Activated CD8-positive, alpha-beta memory T cell treated with anti-CD3 and anti-CD28 coated beads for 4 hours (primary cell): ENCODE data around the gene CACNA1B.
"Not testable (repeated sequence)": the region's sequence is repeated elsewhere in the genome, so short reads cannot be mapped to it uniquely, and the experiment has no call there.

Experiments used
- DNase-seq, 2 donors: peaks; one replicate each; pipeline ENCODE4 v3.0.0-alpha.2; 2020; ENCODE audit warnings: low read depth in 2 of 2

The CACNA1B gene

DNA sequence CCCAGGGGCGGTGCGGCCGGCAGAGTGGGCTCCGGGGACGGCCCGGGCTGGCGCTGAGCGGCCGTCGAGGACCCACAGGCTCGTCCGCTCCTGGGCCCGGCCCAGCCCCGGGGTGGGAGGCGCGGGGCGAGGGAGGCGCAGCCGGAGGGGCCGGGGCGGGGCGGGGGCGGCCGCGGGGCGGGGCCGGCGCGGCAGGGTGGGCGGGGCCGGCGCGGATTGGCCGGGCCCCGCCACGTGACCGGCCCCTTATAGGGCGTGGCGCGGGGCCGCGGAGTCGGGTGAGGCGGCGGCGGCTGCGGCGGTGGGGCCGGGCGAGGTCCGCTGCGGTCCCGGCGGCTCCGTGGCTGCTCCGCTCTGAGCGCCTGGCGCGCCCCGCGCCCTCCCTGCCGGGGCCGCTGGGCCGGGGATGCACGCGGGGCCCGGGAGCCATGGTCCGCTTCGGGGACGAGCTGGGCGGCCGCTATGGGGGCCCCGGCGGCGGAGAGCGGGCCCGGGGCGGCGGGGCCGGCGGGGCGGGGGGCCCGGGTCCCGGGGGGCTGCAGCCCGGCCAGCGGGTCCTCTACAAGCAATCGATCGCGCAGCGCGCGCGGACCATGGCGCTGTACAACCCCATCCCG is at the start of gene CACNA1B:
CACNA1B (plus strand) TSS at position 277 of the 617 bp plus-strand sequence; CDS start at position 429, 152 bp downstream.
- DNase-seq = not testable (repeated sequence)

- no peak for DNase-seq
Observed at GRCh38 chr9:137827908-137828526, 49.6 kb upstream of the CACNA1B start.

- DNase-seq = no peak
Observed at GRCh38 chr9:137828527-137829259, 48.9 kb upstream of the CACNA1B start.

DNA sequence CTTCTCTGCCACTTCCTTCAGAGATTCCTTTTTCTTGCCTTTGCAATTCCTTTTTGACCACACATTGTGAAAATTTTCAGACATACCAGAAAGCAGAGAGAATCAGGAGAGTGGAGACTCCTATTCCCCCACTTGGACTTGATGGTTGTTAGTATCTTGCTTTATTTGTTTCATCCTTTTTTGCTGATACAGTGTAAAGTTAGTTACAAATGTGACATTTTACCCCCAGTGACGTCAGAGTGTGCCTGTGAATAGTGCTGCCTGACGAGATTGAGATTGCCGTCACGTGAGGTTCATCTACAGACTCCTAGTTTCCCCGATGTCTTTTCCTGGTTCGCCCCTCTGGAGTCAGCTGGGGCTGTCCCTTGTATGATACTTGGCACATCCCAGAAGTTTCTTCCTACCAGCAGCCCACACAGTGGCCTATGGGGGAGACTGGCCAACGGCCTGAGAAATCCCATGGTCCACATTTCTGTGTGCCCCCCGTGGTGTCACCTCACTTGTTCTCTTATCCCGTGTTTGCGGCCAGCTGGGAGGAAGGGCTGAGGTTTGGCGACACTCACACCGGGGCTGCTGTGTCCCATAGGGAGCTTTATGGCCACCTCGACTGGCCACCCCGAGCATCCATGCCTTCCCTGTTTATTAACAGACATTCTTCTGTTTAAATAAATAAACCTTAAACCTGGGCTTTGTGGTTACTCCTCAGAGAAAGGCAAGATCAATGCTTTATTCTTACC is 48.2 kb upstream of the CACNA1B start:
- DNase-seq = no peak

- no peak for DNase-seq
Observed at GRCh38 chr9:137832191-137832700, 45.3 kb upstream of the CACNA1B start.

GRCh38 chr9:137832830-137833590 is 44.6 kb upstream of the CACNA1B start:
- DNase-seq = no peak

- no peak for DNase-seq
Observed at GRCh38 chr9:137833721-137834613, 43.6 kb upstream of the CACNA1B start.

GRCh38 chr9:137834846-137835546 is 42.6 kb upstream of the CACNA1B start:
- no peak for DNase-seq

GRCh38 chr9:137836151-137836830 is 41.3 kb upstream of the CACNA1B start:
- DNase-seq = no peak

GRCh38 chr9:137836831-137837241 is 40.7 kb upstream of the CACNA1B start:
- DNase-seq = no peak

DNA sequence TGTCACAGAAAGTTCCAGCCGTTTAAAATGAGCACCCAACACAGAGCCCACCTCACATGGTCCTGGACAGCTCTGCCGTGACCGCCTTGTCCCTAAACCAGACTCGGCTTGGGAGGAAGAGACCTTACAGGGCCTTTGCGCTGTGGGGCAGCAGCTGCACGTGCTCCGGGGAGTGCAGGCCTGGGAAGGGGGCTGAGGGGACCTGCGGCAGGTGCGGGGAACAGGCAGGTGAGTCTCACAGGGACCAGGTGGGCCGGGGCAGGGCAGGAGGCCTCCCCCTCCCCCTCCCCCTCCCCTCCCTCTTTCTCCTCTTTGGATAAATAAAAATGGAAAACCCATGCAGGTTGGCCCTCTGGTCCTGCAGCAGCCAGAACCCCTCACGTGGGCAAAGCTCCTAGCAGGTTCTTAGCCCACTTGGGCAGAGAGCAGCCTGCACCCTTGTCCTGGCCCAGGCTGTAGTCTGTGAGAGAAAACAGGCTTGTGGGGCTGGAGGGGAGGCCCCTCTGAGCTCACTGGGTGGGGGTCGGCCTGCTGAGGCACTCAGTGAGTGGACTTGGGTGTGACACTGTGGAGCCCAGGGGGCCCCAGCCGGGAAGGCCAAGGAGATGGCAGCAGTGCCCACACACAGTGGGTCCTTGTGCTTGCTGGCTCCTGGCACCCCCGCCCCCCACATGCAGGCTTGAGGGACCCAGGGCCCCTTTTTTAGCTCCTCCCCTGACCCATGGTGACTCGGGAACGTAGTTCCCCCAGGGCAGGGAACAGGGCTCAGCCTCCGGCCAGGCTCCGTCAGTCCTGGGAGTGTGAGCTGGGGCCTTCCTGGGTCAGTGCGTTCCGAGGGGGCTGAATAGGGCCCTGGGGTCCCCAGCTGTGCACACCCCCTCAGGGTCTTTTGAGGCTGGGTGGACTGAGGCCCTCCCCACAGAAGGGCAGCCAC is 40.0 kb upstream of the CACNA1B start:
- DNase-seq = no peak

GRCh38 chr9:137838576-137838975 is 39.0 kb upstream of the CACNA1B start:
- DNase-seq = no peak

GRCh38 chr9:137843355-137843754 is 34.2 kb upstream of the CACNA1B start:
- DNase-seq = no peak

GRCh38 chr9:137851516-137852267 is 25.9 kb upstream of the CACNA1B start:
- DNase-seq = no peak

GRCh38 chr9:137853392-137853995 is 24.1 kb upstream of the CACNA1B start:
- no peak for DNase-seq

DNA sequence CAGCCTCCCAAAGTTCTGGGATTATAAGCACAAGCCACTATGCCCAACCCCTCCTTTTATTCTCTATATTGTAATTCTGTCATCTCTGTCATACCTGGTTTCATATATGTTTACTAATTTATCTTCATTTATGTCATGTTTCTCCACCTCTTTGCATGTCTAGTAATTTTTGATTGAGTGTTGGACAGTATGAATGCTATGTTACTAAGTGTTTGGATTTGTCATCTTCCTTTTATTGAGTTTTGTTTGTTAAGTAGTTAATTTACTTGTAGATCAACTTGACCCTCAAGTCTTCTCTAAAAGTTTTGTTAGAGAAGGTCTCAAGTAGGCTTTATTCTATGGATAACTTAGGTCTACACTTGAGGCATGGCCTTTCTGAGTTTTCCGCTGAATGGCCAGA is 17.2 kb upstream of the CACNA1B start:
- DNase-seq = no peak
